ENCODE data around the gene PKD2L2.
A peak's percentile ranks its signal among the peaks of the same experiment; 100 is the strongest.
"Not testable (repeated sequence)": the region's sequence is repeated elsewhere in the genome, so short reads cannot be mapped to it uniquely, and the experiment has no call there.

Gene PKD2L2

DNA sequence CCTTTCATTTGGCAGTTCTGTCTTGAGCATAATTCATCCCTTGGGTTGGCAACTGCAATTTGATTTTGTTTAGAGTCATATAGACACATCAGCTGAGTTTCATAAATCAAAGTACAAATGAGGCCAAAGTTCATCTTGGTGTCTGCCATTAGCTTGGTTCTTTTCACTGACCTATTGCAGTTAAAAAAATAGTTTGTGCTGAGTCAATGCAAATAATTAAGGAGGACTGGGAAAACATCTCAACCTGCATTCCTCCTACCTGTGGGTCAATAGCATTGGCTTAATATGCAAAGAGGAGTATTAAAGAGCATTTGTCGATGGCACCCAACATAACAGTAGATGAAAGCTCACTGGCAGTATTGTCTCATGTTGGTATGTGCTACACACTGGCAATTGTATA, 1.6 kb downstream of the PKD2L2 start:
- DNase-seq, result no peak

DNA sequence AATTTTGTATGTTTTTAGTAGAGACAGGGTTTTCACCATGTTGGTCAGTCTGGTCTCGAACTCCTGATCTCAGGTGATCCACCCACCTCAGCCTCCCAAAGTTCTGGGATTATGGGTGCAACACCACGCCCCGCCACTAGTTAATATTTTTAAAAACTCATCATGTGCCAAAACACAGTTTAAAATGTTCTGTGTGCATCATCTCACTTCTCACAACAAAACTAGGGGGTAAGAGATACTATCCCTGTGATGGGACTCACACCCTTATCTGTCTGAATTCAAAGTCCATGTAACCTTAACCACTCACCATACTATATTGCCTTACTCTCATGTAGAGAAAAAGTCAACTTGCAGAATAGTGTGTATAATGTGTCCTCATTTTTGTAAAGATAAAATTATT, 2.6 kb downstream of the PKD2L2 start:
- DNase-seq, result peak; percentile 17

DNA sequence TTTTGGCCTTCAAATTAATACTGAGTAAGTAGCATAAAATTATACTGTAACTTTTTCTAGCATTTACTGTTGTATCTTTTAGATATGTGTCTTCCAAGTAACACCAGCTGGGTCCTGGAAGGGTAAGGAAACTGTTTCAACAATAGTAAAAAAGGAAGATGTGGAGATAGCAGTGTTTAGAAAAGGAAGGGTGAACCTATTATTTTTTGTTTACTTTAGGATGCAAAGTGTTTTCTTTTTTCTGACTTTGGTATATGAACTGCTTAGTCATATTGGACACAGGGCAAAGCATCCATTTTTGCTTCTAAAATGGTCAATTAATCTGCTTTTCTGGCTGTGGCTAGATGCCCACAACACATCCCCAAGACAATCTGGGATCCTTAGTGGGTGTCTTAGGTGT, 5.3 kb downstream of the PKD2L2 start:
- DNase-seq, result no peak

DNA sequence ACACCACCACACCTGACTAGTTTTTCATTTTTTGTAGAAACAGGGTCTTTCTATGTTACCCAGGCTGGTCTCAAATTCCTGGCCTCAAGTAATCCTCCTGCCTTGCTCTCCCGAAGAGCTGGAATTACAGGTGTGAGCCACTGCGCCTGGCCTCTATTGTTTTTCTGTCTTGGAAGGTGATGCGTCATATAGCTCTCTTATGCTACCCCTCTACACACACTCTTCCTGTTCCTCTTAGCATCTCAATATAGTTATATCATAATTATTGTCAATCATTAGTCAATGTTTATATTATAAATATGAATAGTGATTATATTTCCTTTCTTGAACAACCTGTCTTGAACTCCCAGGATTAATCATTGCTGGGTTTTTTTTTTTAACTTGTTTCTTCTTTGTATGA, 7.3 kb downstream of the PKD2L2 start:
- no peak for DNase-seq

DNA sequence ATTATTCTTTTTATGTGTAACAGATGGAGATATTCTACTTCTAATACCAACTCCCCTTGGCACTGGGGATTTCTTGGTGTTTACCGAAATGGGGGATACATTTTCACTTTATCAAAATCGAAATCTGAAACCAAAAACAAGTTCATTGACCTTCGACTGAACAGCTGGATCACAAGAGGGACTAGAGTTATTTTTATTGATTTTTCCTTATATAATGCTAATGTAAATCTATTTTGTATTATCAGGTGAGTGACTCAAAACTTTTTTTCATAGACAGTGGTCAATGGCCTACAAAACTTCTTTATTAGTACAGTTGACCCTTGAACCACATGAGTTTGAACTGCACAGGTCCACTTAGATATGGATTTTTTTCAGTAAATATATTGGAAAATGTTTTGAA, 10.2 kb downstream of the PKD2L2 start:
- DNase-seq, result no peak

DNA sequence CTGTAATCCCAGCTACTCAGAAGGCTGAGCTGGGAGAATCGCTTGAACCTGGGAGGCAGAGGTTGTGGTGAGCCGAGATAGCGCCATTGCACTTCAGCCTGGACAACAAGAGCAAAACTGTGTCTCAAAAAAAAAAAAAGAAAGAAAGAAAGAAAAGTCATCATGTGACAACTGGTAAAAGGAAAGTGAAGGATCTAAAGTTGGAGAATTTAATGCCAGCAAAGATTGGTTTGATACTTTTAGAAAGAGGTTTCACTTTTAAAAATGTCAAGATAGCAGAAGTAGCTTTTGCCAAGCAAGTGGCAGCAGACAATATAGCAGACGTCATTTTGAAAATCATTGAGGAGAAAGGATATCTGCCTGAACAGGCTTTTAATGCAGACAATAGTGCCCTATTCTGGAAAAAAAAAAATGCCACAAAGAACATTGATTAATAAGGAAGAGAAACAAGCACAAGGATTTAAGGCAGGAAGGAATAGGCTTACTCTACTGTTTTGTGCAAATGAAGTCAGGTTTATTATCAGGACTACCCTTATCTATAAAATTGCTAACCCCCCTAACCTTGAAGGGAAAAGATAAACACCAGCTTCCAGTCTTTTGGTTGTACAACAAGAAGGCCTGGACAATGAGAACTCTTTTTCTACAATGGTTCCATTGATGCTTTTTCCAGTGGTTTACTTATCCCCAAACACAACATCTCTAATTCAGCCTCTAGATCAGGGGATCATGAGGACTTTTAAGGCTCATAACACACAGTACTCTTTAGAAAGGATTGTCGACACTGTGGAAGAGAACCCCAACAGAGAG, 12.0 kb downstream of the PKD2L2 start:
- no peak for DNase-seq

DNA sequence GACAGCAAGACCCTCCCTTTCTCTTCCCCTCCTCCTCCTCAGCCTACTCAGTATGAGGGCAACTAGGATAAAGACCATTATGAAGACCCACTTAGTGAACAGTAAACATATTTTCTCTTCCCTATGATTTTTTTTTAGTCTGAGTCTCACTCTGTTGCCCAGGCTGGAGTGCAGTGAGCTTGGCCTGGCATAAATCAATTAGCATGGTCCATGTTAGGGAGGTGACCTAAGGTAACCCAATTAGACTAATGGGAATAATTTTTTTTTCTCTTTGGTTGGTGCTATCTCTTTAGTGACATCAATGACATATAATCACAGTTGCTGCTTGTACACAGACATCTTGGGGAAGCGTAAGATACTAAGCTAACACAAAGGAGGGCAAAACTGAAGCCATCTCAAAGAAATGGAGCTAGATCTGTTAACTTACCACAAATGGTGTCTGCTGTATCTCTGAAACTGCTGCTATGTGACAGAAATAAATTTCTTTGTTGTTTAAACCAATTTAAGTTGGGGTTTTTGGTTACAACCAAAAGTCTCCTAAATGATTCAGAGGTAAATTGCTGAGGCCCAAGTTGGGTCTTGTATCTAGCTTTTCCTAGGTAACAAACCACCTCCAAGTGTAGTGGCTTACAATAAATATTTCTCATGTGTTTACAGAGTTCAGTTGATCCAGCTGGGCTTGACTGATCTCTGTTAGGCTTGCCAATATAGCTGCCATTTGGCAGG, 13.3 kb downstream of the PKD2L2 start:
- no peak for DNase-seq

DNA sequence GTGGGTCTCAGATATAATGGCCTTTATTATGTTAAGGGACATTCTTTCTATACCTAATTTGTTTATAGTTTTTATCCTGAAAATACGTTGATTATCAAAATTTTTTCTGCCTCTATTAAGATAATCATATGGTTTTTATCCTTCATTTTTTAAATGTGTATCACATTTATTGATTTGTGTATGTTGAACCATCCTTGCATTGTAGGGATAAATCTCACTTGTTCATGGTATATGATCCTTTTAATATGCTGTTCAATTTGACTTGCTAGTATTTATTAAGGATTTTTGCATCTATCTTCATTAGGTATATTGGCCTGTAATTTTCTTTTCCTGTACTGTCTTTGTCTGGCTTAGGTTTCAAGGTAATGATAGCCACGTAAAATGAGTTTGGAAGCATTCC, 25.5 kb downstream of the PKD2L2 start:
- DNase-seq, result no peak

DNA sequence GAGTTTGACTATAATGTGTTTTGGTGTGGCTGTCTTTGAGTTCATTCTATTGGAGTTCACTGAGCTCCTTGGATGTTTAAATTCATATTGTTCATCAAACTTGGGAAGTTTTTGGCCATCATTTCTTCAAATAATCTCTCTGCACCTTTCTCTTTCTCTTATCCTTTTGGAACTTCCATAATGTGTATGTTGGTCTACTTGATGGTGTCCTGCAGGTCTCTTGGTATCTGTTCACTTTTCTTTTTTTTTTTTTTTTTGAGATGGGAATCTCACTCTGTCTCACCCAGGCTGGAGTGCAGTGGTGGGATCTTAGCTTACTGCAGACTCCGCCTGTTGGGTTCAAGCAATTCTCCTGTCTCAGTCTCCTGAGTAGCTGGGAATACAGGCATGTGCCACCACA, 27.7 kb downstream of the PKD2L2 start:
- no peak for DNase-seq

DNA sequence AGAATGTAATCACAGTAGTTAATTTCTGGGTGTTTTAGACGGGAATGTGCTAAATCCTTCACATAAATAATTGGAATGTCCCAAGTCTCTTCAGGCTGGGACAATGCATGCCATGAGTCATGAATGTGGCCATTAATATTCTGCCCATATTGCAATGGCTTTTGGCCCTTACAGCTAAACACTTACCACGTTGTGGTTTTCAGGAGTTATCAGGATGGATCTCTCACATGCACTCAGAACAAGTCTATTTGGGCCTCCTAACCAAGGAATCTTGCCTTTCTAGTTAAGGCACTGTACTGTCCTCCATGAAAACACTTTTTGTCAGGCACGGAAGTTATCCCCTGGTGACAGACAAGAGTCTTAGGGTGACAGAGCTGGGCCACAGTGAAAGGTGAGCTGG, 32.7 kb downstream of the PKD2L2 start:
- DNase-seq, result no peak

DNA sequence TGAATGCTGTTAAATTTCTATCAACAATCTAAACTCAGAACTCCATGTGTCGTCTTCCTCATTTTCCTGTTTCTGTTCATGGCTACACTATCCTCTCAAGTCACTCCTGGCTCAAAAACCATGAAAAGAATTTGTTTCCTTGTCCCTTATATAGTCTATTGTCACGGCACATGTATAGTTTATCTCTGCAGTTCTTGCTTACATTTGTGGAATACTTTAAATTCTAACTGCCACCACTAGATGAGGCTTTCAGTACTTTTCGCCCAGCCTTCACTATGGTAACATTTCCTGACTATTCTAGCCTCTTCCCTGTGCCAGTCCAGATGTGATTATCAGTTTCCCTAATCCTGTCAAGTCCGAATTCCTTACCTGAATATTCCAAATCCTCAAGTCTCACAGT, 34.6 kb downstream of the PKD2L2 start:
- no peak for DNase-seq

DNA sequence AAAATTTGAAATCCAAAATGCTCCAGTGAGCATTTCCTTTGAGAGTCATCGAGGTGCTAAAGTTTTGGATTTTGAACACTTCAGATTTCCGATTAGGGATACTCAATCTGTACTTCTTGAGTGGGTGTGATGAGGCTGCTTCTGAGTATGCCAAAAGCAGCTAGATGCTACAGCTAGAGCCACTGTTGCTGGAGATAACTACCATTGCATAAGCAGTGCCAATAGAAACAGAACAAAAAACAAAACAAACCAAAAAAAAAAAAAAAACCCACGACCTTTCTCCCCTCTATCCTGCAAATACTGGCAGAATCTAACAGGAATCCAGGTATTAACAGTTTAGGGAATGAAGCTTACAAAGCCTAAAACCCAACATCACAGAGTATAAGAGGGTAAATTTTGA, 43.5 kb downstream of the PKD2L2 start:
- no peak for DNase-seq

DNA sequence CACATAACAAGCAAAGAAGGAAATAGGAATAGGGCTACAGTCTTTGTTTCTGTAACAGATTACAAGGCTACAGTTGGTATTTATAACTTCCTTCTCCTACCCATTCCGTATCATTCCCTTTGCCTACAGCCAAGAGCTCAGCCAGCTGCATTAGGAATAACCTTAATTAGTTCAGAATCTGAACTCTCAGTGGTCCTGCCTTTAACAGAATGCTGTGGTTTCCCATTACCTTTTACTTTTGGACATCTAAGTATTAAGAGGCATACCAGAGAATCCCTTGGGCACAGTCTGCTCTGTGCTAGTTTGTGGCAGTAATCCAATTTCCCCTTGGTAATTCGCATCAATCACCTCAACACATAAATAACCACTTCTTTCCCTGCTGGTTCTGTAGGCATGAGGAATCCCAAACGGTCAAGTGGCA, 44.2 kb downstream of the PKD2L2 start:
- no peak for DNase-seq

DNA sequence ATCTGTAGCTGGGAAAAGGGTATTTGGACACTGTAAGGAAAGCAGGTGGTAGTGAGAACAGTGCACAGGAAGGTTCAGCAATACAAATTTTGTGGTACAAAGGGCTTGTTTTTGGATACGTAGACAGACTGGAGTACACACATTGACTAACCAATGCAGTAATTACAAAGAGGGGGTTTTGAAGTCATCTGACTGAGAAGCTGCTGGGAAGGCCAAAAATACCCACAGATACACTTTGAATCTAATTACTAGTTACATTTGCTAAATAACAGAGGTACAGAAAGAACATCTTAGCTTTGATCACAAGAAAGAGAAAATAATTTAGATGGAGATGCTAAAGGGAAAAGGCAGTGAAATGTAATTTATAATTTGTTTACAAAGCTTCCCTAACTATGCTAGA, 45.9 kb downstream of the PKD2L2 start:
- no peak for DNase-seq

DNA sequence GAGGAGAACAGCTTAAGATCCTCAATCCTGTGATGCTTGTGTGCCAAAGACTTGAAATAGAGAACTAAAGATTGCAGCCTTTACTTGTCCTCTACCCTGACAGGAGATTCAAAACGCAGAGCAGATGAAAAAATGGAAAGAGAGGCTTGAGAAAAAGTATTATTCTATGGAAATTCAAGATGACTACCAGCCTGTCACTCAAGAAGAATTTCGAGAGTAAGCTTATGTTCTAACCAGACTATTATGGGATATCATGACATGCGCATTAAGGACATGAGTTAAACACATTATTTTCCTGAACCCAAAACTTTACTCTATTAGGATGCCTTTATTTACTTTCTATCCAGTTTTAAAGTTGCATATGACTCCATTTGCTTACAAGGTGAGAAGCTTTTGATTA, 46.4 kb downstream of the PKD2L2 start:
- no peak for DNase-seq

DNA sequence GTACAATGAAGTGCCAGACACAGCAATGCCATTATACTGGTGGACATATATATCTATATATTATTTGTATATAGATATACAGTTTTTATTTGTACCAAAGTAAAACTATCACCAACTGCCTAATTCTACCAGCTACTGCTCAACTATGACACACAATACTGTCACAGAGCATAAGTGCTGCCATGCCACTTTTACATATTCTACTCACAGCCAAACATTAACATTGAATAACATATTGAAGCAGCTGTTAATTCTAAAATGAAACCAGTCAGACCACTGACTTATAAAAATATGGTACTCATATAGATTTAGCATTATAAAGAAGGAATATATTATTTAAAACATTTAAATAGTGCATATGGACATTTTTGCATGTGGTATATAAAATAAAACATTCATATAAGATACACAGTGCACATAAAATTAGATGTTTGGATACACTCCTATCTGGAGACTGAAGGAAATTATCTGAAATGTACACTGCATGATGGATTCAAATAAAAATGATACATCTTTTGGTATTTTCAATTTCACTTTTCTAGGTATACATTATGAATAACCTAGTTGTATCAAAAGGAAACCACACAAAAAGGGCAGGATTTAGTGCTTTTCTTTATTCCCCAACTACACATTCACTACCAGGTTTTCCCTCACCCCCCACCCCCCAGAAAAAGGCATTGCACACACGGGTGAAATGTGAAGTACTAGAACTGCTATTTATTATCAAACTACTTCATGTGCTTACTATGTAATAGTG, 48.9 kb downstream of the PKD2L2 start:
- peak; percentile 27 for DNase-seq

DNA sequence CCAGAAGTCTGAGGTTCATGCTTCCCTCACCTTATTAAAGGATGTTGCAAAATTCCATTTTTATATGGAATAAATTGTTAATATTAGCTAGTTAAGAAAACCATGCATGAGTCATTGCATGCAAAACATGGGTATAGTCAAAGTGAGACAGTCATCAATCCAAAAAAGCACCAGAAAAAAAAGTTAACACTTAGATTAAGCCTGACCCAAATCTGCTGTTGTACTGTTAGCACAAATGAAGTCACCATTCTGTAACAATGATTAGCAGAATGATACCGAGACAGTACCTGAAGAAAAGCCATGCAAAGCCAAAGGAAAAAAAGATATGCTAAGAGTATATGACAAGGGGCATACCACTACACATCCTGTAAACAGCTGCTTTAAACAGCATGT, 49.5 kb downstream of the PKD2L2 start:
- no peak for DNase-seq

DNA sequence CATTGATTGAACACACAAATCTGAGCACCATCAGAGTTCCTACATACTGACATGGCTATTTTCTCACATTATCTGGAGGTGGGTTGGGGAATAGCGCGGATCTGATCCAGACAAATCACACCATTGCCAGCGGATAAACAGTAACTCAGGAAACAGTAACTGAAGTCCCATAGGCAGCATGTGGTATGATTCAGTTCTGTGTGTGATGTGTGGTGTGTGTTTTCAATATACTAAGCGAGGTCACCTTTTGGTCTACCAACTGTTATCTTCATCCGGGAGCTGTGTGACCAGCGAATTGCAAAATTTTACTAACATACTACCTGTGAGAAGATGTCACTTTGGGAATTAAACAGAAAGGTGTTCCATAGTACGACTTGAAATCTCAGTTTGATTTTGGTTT, 50.1 kb downstream of the PKD2L2 start:
- DNase-seq, result no peak

DNA sequence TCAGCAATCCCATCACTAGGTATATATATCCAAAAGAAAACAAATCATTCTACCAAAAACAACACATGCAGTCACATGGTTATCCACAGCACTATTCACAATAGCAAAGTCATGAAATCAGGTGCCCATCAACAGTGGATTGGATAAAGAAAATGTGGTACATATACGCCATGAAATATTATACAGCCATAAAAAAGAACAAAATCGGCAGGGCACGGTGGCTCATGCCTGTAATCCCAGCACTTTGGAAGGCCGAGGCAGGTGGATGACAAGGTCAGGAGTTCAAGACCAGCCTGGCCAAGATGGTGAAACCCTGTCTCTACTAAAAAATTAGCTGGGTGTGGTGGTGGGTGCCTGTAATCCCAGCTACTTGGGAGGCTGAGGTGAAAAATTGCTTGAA, 55.0 kb downstream of the PKD2L2 start:
- DNase-seq, result not testable (repeated sequence)

DNA sequence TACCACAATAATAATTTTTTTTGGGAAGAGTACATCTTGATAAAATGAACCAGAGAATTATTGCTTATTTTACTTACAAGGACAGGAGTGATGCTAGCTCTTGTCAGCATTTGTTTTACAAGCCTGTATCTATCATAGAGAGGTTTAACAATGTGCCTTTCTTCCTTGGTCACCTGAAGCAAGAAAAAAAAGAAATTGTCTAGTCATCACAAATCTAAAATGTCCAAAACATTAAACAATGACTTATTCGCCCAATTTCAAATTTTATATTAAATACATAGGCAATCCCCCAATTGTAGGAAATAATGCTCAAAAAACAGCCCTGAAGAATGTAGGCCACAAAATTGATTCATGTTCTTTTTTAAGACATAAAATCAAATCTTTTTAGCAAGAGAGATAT, 56.6 kb downstream of the PKD2L2 start:
- no peak for DNase-seq

DNA sequence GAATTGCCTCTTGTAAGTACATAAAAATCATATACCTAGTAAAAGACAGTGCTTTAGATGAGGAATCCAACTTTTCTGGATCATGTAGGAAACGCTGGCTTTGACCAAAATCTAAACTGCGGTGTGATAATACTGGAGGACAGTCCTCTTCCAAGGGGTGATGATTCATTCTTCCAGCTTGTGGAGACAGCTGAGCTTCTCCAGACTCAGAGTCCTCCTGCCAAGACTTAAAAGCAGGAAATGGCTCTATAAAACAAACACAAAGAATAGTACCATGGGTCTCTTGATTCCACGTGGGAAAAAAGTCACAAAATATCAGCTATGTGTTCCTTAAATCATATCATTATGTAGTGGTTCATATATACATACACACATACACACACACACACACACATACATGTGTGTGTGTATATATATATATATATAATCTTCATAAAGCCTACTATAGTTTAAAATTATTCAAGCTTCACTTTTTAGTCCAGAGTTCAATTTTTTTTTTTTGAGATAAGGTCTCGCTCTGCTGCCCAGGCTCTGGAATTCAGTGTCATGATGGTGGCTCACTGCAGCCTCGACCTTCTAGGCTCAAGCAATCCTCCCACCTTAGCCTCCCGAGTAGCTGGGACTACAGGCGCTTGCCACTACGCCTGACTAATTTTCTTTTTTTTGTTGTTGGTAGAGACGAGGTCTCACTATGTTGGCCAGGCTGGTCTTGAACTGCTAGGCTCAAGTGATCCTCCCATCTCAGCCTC, 65.0 kb downstream of the PKD2L2 start:
- DNase-seq, result no peak

DNA sequence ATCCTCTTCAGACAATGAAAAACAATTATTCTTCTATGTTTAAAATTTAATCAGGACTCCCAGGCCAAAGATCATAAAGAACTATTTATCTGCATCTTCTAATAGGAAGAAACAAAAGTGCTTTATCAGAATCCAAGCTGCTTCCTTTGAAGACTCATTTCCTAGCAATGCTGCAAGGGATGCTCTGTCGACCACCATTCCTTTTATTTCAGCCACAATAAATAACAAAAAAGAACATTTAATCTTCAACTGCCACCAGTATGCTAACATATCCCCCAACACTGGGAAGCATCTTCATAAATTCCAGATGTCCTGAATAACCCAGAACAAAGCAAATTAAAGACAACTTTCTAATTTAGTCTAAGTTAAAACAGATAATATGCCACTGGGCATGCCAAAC, 68.7 kb downstream of the PKD2L2 start:
- DNase-seq, result no peak

DNA sequence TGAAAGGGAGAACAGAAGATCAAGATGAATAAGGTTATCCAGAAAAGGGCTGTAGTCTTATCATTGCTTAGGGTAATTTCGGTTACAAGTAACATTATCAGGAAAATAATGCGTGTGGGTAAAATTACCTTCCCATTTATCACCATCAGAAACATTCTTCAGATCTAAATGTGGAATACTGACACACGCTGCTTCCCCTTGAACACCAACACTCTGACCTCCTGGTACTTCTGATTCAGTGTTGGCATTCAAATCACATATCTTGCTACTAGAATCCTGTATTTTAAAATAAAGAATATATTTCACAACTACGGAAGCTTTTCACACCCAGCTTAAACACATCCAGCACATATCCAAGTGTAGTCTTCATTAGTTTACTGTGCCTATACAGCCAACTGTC, 70.2 kb downstream of the PKD2L2 start:
- DNase-seq, result no peak

Data from stimulated activated CD4-positive, alpha-beta T cell treated with anti-CD3 and anti-CD28 coated beads, Interleukin-15, amount 100 ng/mL, for 24 hours (primary cell).